GM18507 (cell line): Measurements from ENCODE around the gene TBCA.
"Not testable (repeated sequence)": the region's sequence is repeated elsewhere in the genome, so short reads cannot be mapped to it uniquely, and the experiment has no call there.

Source experiments
- DNase-seq: peaks from one replicate; pipeline ENCODE4 v3.0.0; 2011; ENCODE audit warnings: low read depth; ENCODE audit not compliant: insufficient read length; ENCODE audit errors: extremely low spot score
- FAIRE-seq: peaks from 2 replicates; lab custom pipeline; 2011; peaks lifted over from hg19 to GRCh38; lab: Jason Lieb, UNC

TBCA gene

DNA sequence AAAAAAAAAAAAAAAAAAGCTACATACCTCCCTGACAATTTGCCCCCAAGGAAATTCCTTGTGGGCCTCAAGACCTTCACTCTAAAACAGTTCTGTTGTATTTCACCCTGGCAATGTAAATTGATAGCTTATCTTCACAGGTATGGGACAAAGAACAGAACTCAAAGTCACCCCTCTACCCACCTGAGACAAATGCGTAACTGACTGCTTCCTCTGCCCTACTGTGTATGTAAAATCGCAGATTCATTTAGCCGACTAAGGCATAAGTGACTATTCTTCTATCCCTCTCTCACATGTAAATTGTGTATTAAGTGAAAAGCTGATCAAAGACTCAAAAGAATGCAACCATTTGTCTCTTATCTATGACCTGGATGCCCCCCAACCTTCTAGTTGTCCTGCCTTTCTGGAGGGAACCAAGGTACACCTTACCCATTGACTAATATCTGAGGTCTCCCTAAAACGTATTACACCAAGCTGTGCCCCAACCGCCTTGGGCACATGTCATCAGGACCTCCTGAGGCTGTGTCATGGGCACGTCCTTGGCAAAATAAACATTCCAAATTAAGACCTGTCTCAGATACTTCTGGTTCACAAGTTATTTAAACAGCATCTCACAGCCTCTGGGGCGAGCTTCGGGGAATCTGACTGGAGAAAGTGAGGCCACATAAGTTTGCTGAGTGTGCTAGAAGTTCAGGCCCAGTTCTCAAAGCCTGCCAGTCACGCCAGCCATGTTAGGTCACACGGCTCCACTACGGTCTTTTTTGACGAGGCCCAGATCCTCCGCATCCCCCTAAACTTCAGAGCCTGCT is 954 bp downstream of the TBCA start:
- DNase-seq (no peak), FAIRE-seq (peak; percentile 12)

DNA sequence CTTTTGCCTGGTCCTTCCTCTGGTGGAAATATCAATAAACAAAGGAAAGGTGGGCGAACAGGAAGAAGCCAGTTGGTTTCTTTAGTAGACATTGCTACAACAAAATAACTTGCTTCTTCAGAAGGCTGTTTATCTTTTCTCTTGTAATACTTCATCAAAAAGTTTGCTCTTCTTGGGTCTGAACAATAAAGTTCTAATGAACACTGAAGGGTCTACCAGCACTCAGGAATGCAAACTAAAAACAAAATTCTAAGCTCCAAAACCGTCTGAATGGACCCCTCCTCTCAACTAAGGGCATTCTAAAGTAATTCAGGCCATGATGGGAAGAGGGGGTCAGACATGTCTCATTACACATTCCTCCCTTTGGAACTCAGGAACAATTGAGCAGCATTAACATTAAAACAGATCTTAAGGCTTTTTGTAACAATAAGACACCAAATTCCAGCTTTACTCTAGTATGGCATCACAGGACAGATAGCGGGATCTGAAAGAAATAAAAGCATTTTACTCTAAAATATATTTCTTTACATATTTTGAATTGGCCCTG is 2.3 kb downstream of the TBCA start:
- no peak for DNase-seq
- FAIRE-seq: no peak

DNA sequence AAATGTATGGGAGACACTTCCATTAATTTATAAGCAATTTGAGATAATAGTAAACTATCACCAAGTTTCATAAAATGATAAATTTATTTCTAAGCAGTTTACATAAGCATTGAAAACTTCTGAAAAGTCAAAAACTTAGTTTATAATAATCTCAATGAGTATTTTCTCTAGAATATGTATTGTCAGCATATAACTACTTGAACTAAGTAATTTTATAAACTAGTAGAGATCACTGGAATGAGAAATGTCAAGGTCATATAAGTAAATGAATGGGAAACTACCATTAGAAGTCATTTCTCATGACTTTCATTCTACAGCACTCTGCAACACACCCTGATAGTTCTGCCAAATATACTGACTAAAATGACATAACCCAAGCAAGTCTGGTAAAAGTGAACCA is 3.4 kb downstream of the TBCA start:
- FAIRE-seq (no peak), DNase-seq (no peak)

DNA sequence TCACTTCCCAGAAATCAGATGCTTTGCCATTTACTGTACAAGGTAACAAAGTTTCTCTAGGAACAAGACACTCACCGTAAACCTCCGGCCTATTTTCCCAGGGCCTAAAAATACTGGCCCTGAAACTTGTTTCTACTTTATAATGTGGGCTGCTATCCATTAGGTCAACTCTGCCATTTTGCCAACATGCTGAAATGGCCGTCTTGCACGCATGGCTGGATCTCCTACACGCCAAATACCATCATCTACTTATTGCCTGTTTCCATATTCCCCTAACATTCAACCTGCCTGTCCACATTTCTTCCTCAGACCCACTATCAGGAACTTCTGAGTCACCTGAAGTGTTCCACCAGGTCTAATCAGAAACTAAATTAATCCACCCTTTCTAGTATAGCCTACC is 4.7 kb downstream of the TBCA start:
- DNase-seq (no peak), FAIRE-seq (no peak)

DNA sequence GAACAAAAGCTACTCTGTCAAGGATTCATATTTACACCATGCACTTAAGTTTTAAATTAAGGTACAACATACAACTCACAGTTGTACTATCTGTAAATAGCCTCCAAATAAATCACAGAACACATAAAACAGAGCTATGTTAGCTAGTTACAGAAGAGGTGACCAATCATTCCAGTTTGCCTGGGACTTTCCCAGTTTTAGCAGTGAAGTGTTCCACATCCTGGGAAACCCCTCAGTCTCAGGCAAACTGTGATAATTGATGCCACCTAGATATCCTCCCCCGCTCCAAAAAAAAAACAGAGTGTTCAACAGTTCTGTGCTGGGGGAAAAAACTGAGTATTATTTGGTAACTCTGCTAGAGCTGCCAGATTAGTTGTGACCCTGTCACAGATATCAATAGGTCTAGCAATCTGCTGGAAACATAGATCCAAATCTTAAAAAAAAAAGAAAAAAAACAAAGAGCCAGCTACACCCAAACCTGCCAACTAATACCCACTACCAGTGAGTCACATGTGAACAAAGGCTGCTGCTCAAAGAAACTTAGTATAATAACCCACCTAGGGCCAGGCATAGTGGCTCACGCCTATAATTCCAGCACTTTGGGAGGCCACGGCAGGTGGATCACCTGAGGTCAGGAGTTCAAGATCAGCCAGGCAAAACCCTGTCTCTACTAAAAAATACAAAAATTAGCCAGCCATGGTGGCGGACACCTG is 5.7 kb downstream of the TBCA start:
- FAIRE-seq (peak; percentile 51), DNase-seq (no peak)

DNA sequence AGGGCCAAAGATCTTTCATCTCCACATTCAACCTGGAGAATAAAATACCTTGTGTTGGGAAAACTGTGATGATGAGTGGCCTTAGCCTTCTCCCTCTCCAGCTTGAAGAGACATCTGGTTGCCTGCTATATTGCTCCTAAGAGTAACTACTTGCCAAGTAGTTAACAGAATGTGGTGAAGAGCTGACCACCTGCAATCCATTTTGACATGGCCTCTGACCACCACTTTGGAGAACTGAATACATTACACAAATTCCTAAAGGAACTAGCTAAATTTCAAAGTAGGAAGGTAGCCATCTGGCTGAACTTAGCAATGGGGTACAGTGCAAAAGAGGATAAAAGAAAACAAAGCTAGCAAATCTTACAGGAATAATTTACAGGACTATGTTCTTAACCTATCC is 7.2 kb downstream of the TBCA start:
- no peak for FAIRE-seq

DNA sequence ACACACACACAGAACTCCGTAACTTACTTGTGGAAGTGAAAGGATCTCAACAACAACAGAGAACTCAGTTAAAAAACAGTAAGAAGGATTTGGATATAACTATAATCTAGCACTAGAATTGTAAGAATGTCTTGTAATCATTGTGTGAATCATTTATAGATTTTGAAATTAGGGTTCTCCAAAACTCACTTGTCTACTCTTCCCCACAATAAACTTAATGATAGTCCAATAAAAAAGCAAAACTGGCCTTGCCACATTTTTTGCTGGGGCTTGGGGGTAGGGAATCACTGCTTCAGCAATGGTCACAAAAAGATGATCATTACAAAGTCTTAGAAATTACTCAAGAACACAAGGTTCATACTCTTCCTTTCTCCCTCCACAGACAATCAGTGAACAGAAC is 8.8 kb downstream of the TBCA start:
- no peak for DNase-seq
- FAIRE-seq: no peak

More for the DNA sequence above, 7.2 kb downstream of the TBCA start:
- DNase-seq: no peak

DNA sequence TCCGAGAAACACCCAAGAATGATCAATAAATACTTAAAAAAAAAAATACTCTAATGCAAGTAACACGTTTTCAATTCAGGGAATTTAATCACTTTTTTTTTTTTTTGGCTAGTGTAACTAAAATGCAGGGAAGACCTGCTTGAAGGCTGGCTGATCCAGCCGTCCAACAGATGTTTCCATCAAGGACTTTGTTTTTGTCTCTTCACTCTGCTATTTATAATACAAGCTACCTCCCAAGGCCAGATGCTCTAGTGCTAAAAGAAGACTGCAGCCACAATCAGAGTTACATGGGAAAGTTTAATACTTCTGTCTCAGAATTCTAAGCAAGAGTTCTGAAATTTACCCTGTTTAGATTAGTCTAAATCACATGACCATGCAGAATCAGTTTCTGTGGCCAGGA is 14.5 kb downstream of the TBCA start:
- FAIRE-seq: no peak
- DNase-seq: no peak

DNA sequence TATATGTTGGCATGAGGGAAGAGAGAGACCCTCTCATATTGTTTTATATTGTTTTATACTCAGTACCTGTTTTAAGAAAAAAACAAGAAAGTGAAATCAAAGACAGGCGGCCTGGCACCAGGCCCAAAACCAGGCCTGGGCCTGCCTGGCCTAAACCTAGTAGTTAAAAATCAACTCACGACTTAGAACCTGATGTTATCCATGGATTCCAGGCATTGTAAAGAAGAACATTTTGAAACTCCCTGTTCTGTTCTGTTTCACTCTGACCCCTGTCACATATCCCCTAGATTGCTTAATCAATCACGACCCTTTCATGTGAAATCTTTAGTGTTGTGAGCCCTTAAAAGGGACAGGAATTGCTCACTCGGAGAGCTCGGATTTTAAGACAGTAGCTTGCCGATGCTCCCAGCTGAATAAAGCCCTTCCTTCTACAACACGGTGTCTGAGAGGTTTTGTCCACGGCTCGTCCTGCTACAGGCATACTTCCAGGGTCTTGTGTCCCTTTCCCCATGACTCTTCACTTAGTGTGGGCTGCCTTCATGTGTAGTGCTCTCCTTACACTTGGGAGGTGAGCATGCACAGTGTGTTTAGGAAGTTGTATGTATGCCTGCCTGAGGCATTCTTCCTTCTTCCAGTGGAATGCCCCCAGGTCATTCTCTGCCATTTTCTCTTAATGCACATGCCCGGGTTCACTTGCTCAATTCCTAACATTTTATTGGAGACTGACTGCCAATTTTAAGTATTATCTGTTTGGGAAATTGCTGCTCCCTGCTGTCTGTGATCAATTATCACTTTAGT is 17.8 kb downstream of the TBCA start:
- no peak for DNase-seq
- FAIRE-seq: no peak

DNA sequence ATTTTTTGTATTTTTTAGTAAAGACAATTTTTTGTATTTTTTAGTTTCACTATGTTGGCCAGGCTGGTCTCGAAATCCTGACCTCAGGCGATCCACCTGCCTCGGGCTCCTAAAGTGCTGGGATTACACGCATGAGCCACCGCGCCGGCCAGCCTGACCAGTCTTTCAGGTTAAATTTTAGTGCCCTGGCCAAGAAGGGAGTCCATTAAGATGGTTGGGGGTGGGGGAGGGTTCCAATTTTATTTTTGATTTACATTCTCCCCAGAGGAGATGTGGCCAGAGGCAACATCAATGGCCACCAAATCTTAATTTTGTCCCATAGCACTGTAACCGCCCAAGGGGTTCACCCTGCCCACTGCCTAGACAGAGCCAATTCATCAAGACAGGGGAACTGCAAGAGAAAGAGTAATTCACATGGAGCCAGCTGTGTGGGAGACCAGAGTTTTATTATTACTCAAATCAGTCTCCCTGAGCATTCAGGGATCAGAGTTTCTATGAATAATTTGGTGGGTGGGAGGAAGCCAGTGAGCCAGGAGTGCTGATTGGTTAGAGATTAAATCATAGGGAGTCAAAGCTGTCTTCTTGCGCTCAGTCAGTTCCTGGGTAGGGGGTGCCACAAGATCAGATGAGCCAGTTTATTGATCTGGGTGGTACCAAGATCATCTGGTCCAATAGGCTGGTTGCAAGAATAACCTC is 24.7 kb downstream of the TBCA start:
- no peak for FAIRE-seq
- DNase-seq: no peak

DNA sequence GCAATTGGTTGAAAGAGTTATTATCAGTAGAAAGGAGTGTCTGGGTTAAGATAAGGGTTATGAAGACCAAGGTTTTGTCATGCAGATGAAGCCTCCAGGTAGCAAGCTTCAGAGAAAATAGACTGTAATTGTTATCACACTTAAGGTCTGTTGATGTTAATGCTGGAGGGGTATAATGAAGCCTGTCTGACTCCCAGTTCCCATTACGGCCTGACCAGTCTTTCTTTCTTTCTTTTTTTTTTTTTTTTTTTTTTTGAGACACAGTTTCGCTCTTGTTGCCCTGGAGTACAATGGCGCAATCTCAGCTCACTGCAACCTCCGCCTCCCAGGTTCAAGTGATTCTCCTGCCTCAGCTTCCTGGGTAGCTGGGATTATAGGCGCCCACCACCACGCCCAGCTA is 25.2 kb downstream of the TBCA start:
- DNase-seq, FAIRE-seq: not testable (repeated sequence)

DNA sequence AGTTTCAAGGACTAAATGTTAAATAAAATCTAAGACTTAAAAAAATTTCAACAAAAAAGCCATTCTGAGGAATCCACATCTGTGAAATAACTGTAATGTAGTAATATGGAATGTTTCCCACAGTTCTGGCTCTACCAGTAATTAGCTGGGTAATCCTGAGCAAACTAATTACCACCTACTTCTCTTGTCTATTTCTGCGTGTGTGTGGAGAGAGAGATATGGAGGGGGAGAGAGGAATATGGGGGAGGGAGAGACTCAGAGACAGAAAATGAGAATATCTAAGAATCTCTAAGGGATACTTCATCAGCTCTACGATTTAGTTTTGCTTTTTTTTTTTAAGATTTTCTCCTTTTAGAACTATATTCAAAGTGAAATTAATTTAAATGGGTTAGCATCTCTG is 28.0 kb downstream of the TBCA start:
- DNase-seq: no peak
- no peak for FAIRE-seq

DNA sequence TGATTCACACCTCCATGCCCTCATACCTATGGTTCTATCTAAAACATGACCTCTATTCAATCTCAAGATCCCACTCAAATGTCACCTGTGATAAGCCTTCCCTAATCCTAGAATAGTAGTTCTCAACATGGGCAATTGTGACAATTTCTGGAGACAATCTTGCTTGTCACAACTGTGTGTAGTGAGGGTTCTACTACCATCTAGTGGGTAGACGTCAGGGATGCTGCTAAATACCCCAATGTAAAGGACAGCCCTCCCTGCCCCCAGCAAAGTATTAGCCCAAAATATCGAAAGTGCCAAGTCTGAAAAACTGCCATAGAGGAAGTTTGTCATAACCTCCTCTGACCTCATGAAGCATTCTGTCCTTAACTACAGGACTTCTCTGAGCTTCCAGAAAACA is 32.0 kb downstream of the TBCA start:
- FAIRE-seq (peak; percentile 5), DNase-seq (no peak)

DNA sequence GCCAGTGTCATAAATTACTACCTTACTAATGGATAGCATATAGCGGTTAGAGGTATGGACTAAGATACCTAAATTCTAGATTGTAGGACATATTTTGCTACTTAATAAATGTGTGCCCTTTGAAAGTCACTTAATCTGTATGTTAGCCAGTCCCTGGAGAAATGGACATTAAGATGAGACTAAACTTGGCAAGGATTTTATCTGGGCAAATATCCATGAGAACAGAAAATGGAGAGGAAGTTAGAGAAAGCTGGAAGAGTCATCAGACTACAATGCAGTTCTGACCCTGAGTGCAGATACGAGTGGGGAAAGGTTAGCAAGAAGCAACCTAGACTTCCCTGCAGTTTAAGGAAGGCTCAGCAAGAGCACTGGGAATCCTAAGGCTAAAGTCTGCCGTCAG is 33.0 kb downstream of the TBCA start:
- FAIRE-seq (no peak), DNase-seq (no peak)

DNA sequence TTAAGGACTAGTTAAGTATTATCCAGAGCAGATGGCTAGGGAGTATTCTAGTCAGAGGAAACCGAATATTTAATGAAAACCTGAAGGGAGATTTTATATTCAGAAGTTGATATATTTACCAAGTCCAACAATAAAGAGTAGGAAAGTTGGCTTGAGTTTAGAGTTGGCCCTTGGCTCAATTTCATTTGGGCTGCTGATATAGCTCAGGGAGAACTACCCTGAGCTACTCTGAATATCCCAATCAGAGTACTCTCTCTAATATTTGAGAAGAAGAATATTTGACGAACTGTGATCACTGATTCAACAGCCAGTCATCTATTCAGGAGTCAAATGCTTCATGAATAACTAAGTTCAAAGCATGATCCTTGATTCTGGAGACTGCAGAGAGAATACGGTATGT is 34.5 kb downstream of the TBCA start:
- FAIRE-seq (no peak), DNase-seq (no peak)

DNA sequence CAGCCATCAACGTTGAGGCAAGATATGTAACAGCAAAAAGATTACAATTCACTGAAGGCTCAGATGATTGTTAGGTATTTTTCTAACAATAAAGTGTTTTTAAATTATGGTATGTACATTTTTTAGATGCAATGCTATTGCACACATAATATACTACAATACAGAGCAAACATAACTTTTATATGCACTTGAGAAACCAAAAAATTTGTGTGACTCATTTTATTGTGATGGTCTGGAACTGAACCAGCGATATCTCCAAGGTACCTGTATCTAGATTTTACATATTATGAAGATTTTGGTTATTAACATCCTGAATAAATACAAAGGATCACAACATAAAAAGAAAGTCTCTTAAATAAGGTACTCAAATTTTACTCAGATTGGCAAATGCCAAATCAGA is 41.3 kb downstream of the TBCA start:
- FAIRE-seq: no peak
- DNase-seq: no peak

DNA sequence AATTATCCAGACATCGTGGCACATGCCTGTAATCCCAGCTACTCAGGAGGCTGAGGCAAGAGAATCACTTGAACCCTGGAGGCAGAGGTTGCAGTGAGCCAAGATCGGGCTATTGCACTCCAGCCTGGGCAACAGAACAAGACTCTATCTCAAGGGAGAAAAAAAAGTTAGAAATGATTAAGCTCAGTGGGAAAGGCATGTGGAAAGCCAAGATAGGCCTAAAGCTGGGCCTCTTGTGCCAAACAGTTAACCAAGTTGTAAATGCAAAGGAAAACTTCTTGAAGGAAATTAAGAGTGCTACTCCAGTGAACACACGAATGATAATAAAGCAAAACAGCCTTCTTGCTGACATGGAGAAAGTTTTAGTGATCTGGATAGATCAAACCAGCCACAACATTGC is 43.0 kb downstream of the TBCA start:
- DNase-seq (no peak), FAIRE-seq (no peak)

DNA sequence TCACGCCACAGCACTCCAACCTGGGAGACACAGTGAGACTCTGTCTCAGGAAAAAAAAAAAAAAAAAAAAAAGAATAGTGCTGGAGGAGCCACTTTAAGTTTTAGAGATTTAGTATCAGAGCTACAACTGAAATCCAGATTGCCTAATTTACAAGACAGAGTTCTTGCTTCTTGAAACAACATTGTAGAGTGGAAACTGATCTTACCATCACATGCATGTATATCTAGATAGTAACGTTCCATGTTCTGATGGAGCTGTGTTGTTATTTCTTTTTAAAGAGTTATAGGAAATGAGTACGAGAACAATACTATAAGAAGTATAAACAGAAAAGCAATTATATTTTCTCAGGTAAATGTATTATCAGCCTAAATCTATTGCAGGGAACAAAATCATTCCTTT is 48.9 kb downstream of the TBCA start:
- no peak for DNase-seq
- no peak for FAIRE-seq

DNA sequence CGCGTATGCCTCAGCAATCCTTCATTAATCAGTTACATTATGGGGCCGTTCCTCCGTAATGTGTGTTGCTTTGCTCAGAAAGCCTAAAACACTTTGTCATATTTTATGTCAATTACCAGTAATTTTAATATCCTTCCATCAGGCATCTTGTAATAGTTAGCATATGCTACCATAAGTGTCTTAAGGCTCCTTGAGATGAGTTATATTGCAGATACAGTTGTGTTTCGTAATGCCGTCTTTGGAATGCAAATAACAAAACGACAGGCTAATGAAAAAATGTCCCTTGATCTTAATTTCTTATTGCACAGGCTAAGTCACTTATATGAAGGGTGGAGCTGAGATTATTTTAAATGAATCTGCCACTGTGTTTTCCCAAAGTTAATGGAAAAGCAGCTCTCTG is 50.5 kb downstream of the TBCA start:
- no peak for DNase-seq
- no peak for FAIRE-seq

DNA sequence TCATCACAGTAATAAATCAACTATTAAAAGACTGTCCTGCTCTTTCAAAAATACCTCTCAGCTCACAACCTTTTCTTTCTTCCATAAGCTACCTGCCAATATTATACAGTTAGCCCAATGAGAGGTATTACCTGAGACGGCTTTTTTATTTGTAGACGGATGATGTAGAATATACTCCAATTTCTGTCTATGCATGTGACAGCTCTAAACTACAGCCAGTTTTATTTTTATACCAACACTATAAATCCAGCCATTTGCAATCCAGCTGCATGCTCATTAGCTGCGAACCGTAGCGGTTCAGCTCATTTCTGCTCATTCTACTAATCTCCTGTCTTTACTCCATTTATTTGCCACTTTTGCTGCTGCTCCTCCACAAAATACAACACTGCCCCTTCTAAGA is 51.2 kb downstream of the TBCA start:
- DNase-seq (no peak), FAIRE-seq (no peak)
